NCI-H345 treated with DMSO at 0.1 percent for 48 hours (cell line): ENCODE measurements around the gene ZBTB20.

Source experiments
- DNase-seq: peaks from one replicate; lab custom pipeline; 2025; ENCODE audit not compliant: unreplicated experiment; lab: John Stamatoyannopoulos, UW

The ZBTB20 gene

GRCh38 chr3:114452256-114452655, 694.8 kb downstream of the ZBTB20 start:
- DNase-seq = peak; percentile 47

GRCh38 chr3:114451561-114452018, 695.5 kb downstream of the ZBTB20 start:
- DNase-seq = peak; percentile 19

GRCh38 chr3:114451051-114451451, 696.0 kb downstream of the ZBTB20 start:
- peak; percentile 26 for DNase-seq

- peak; percentile 19 for DNase-seq
Measured at GRCh38 chr3:114450008-114450596, 697.0 kb downstream of the ZBTB20 start.

- peak; percentile 19 for DNase-seq
Measured at GRCh38 chr3:114449271-114450007, 697.6 kb downstream of the ZBTB20 start.

- DNase-seq = no peak
Measured at GRCh38 chr3:114447950-114448479, 699.1 kb downstream of the ZBTB20 start.

GRCh38 chr3:114447545-114447944, 699.5 kb downstream of the ZBTB20 start:
- no peak for DNase-seq

GRCh38 chr3:114446600-114446999, 700.5 kb downstream of the ZBTB20 start:
- DNase-seq = no peak

GRCh38 chr3:114445233-114445632, 701.9 kb downstream of the ZBTB20 start:
- no peak for DNase-seq

GRCh38 chr3:114444216-114444615, 702.9 kb downstream of the ZBTB20 start:
- DNase-seq = no peak

GRCh38 chr3:114442246-114442645, 704.8 kb downstream of the ZBTB20 start:
- DNase-seq = no peak

GRCh38 chr3:114441386-114441785, 705.7 kb downstream of the ZBTB20 start:
- DNase-seq = no peak

GRCh38 chr3:114440700-114441099, 706.4 kb downstream of the ZBTB20 start:
- DNase-seq = no peak

GRCh38 chr3:114439284-114439683, 707.8 kb downstream of the ZBTB20 start:
- DNase-seq = no peak

GRCh38 chr3:114437897-114438296, 709.2 kb downstream of the ZBTB20 start:
- DNase-seq = no peak

GRCh38 chr3:114436182-114436581, 710.9 kb downstream of the ZBTB20 start:
- DNase-seq = no peak

GRCh38 chr3:114435386-114436115, 711.5 kb downstream of the ZBTB20 start:
- no peak for DNase-seq

- DNase-seq = no peak
Measured at GRCh38 chr3:114432310-114432709, 714.8 kb downstream of the ZBTB20 start.

GRCh38 chr3:114428044-114428595, 719.0 kb downstream of the ZBTB20 start:
- no peak for DNase-seq

- no peak for DNase-seq
Measured at GRCh38 chr3:114427285-114428043, 719.6 kb downstream of the ZBTB20 start.

GRCh38 chr3:114424337-114424736, 722.8 kb downstream of the ZBTB20 start:
- DNase-seq = no peak
